Muscle of leg (tissue), 11 donors: ENCODE data around the gene CTIF. TPM values are rescaled to one million over a fixed set of nuclear protein-coding genes. Genes with fewer than 3 reads are reported as not detected.
A peak's percentile ranks its signal among the peaks of the same experiment; 100 is the strongest.

ENCODE experiments used
- DNase-seq: peaks from one replicate; pipeline ENCODE4 v3.0.0; 2013
- H3K27ac ChIP-seq: one replicate; pipeline ENCODE4 v1.5.1; 2013; ENCODE audit warnings: mild to moderate bottlenecking, low read length, control low read depth
- H3K27me3 ChIP-seq: one replicate; pipeline ENCODE4 v1.6.1; 2013; ENCODE audit warnings: low read length; ENCODE audit not compliant: control insufficient read depth, insufficient read depth
- H3K36me3 ChIP-seq: one replicate; pipeline ENCODE4 v1.6.1; 2013; ENCODE audit warnings: low read length; ENCODE audit not compliant: control insufficient read depth, insufficient read depth
- H3K4me1 ChIP-seq: one replicate; pipeline ENCODE4 v1.6.1; 2013; ENCODE audit warnings: low read length; ENCODE audit not compliant: control insufficient read depth, insufficient read depth
- H3K4me3 ChIP-seq: one replicate; pipeline ENCODE4 v1.5.1; 2013; ENCODE audit warnings: low read length, control low read depth
- H3K9me3 ChIP-seq: replicated peaks from 2 replicates; pipeline ENCODE4 v1.6.1; 2013; ENCODE audit warnings: low read depth, low read length; ENCODE audit not compliant: control insufficient read depth
- WGBS: methylation state at CpG from one replicate; pipeline ENCODE4 v1.1.5; 2013; ENCODE audit warnings: missing lambda C conversion rate; ENCODE audit not compliant: insufficient coverage; 5-methylcytosine and 5-hydroxymethylcytosine counted together
- polyA plus RNA-seq, 8 donors: library from polyadenylated mRNA; unstranded; fragments of 120-200 nt; gene quantifications; one replicate each; pipeline versions ENCODE4 v1.2.1 to v1.2.3, GENCODE V29; 2013; ENCODE audit warnings: inconsistent platforms in 1 of 8, low replicate concordance in 1 of 8; ENCODE audit not compliant: insufficient read length in 8 of 8, insufficient read depth in 1 of 8
- total RNA-seq: library from RNA; stranded (reverse); fragments of 120-200 nt; gene quantifications from one replicate; pipeline ENCODE4 v1.2.4, GENCODE V29; 2013

Gene CTIF
- total and polyA plus RNA-seq, 9 donors, result 16.3 to 46.8 (median 32.5) TPM

GRCh38 chr18:48836806-48837615 lies 298.2 kb downstream of the CTIF start:
- H3K4me1 ChIP-seq, result peaks cover 62% of the 10 kb centered on the region
- WGBS, result 91% methylated on average over 5 of the region's 13 CpGs
- no peak for DNase-seq

GRCh38 chr18:48837676-48838075 lies 298.8 kb downstream of the CTIF start:
- Histone ChIP-seq H3K27ac (no peak overlapping the region), H3K4me3 (no peak overlapping the region), H3K9me3 (no peaks in the 10 kb centered on the region), H3K4me1 (peaks cover 68% of the 10 kb centered on the region), H3K27me3 (no peaks in the 10 kb centered on the region), H3K36me3 (peaks cover 3% of the 10 kb centered on the region)
- no peak for DNase-seq
- no CpG with 5 or more reads among the region's 3 CpGs for WGBS

More at GRCh38 chr18:48836806-48837615, 298.2 kb downstream of the CTIF start:
- no peaks in the 10 kb centered on the region for H3K27me3 ChIP-seq
- H3K9me3 ChIP-seq, result no peaks in the 10 kb centered on the region
- peaks cover 3% of the 10 kb centered on the region for H3K36me3 ChIP-seq
- no peak overlapping the region for H3K4me3 ChIP-seq
- H3K27ac ChIP-seq, result no peak overlapping the region

GRCh38 chr18:48838166-48838775 lies 299.4 kb downstream of the CTIF start:
- H3K36me3 ChIP-seq, result peaks cover 3% of the 10 kb centered on the region
- H3K27ac ChIP-seq, result no peak overlapping the region
- H3K27me3 ChIP-seq, result no peaks in the 10 kb centered on the region
- 88% methylated on average over 9 of the region's 12 CpGs for WGBS
- DNase-seq, result no peak
- H3K4me1 ChIP-seq, result peaks cover 67% of the 10 kb centered on the region
- no peaks in the 10 kb centered on the region for H3K9me3 ChIP-seq
- no peak overlapping the region for H3K4me3 ChIP-seq

- Histone ChIP-seq H3K9me3 (no peaks in the 10 kb centered on the region), H3K27ac (no peak overlapping the region), H3K27me3 (no peaks in the 10 kb centered on the region), H3K36me3 (peaks cover 3% of the 10 kb centered on the region), H3K4me3 (no peak overlapping the region), H3K4me1 (peaks cover 67% of the 10 kb centered on the region)
- no peak for DNase-seq
- 58% methylated on average over 7 of the region's 10 CpGs for WGBS
These were observed 300.3 kb downstream of the CTIF start for GRCh38 chr18:48838921-48839818.

GRCh38 chr18:48839819-48840490 lies 301.1 kb downstream of the CTIF start:
- Histone ChIP-seq H3K27ac (peak overlapping the region; percentile 20), H3K27me3 (no peaks in the 10 kb centered on the region), H3K4me3 (no peak overlapping the region), H3K36me3 (peaks cover 3% of the 10 kb centered on the region), H3K9me3 (no peaks in the 10 kb centered on the region), H3K4me1 (peaks cover 66% of the 10 kb centered on the region)
- 90% methylated on average over 4 of the region's 7 CpGs for WGBS
- no peak for DNase-seq

- DNase-seq, result peak; percentile 58
- H3K27me3 ChIP-seq, result no peaks in the 10 kb centered on the region
- no peaks in the 10 kb centered on the region for H3K9me3 ChIP-seq
- H3K36me3 ChIP-seq, result peaks cover 3% of the 10 kb centered on the region
- H3K4me3 ChIP-seq, result no peak overlapping the region
- H3K4me1 ChIP-seq, result peaks cover 61% of the 10 kb centered on the region
- 61% methylated on average over 3 of the region's 3 CpGs for WGBS
- peak overlapping the region; percentile 20 for H3K27ac ChIP-seq
These were observed 301.7 kb downstream of the CTIF start for GRCh38 chr18:48840491-48840877.

- peaks cover 61% of the 10 kb centered on the region for H3K4me1 ChIP-seq
- DNase-seq, result no peak
- peak overlapping the region; percentile 90 for H3K27ac ChIP-seq
- H3K36me3 ChIP-seq, result peaks cover 3% of the 10 kb centered on the region
- no peak overlapping the region for H3K4me3 ChIP-seq
- H3K9me3 ChIP-seq, result no peaks in the 10 kb centered on the region
- 72% methylated on average over 22 of the region's 31 CpGs for WGBS
- no peaks in the 10 kb centered on the region for H3K27me3 ChIP-seq
These were observed 302.8 kb downstream of the CTIF start for GRCh38 chr18:48841381-48842258.

GRCh38 chr18:48842259-48843061 lies 303.6 kb downstream of the CTIF start:
- WGBS, result 47% methylated on average over 8 of the region's 19 CpGs
- Histone ChIP-seq H3K27ac (peak overlapping the region; percentile 90), H3K4me3 (no peak overlapping the region), H3K36me3 (peaks cover 3% of the 10 kb centered on the region), H3K4me1 (peaks cover 58% of the 10 kb centered on the region), H3K27me3 (no peaks in the 10 kb centered on the region), H3K9me3 (no peaks in the 10 kb centered on the region)
- DNase-seq, result peak; percentile 72
